K562 (cell line): ENCODE results near the gene WDR55. TPM values are rescaled to one million over a fixed set of nuclear protein-coding genes. Genes with fewer than 3 reads are reported as not detected.
A peak's percentile ranks its signal among the peaks of the same experiment; 100 is the strongest.
"Not testable (repeated sequence)": the region's sequence is repeated elsewhere in the genome, so short reads cannot be mapped to it uniquely, and the experiment has no call there.

Source experiments
- ATAC-seq: fragments of 200-7000 bp; cut with Tn5 transposase; 3 replicates; pipeline ENCODE4 v1.9.1; 2020; ENCODE audit warnings: moderate library complexity
- BruUV-seq: library from RNA; stranded (reverse); fragments of 400-500 nt; replicated peaks from 2 replicates; lab custom pipeline; 2021; lab: Mats Ljungman, UMichigan
- CTCF ChIA-PET: fragments of 300-600 bp; formaldehyde crosslinking; extraction: SDS; loops from one replicate; lab custom pipeline; 2021; ENCODE audit warnings: low intra/inter-chr PET ratio; lab: Yijun Ruan, JAX
- POLR2A ChIA-PET: fragments of 300-600, 350-650 bp; sonication (Branson Sonifier 250); formaldehyde crosslinking; extraction: SDS; loops from one replicate; lab custom pipeline; 2021; ENCODE audit warnings: antibody characterized with exemption, inconsistent platforms; lab: Yijun Ruan, JAX
- DNase-seq, 4 experiments: peaks; one replicate each; pipeline versions ENCODE4 v3.0.0 to v3.0.0-alpha.2; 2011 to 2018; ENCODE audit warnings: low spot score in 3 of 4, mixed read lengths in 3 of 4; ENCODE audit errors: extremely low read depth in 1 of 4
- FAIRE-seq: peaks from 2 replicates; lab custom pipeline; 2011; peaks lifted over from hg19 to GRCh38; lab: Jason Lieb, UNC
- H2AFZ ChIP-seq: 2 replicates; pipeline ENCODE4 v1.6.0; 2011; ENCODE audit warnings: low read depth, low read length, control low read depth, inconsistent platforms
- H3K27ac ChIP-seq: fragments of 200-600 bp; 3 replicates; pipeline ENCODE4 v1.8.0; 2011; ENCODE audit warnings: low read depth, mild to moderate bottlenecking, control low read depth, inconsistent platforms, low read length, moderate library complexity, mixed read lengths; ENCODE audit errors: extremely low read depth
- H3K27me3 ChIP-seq, 2 experiments: fragments of 300-600 bp in 1 of 2; 2 replicates in 1 of 2; 3 replicates in 1 of 2; pipeline versions ENCODE4 v1.6.0 to v1.8.0; 2011; ENCODE audit warnings: inconsistent platforms in 2 of 2, low read length in 2 of 2, mild to moderate bottlenecking in 1 of 2, mixed read lengths in 1 of 2, moderate library complexity in 1 of 2; ENCODE audit not compliant: control insufficient read depth in 2 of 2, insufficient read depth in 2 of 2
- H3K36me3 ChIP-seq: fragments of 300-600 bp; 3 replicates; pipeline ENCODE4 v1.8.0; 2011; ENCODE audit warnings: mild to moderate bottlenecking, low read length, inconsistent platforms; ENCODE audit not compliant: control insufficient read depth, insufficient read depth
- H3K4me1 ChIP-seq, 2 experiments: fragments of 200-600 bp in 1 of 2; replicated peaks in 1 of 2; 2 replicates in 1 of 2; 3 replicates in 1 of 2; pipeline versions ENCODE4 v1.5.1 to v1.8.0; 2011; ENCODE audit warnings: inconsistent platforms in 2 of 2, low read length in 2 of 2, mild to moderate bottlenecking in 1 of 2, mixed read lengths in 1 of 2, moderate library complexity in 1 of 2; ENCODE audit not compliant: control insufficient read depth in 2 of 2, insufficient read depth in 2 of 2
- H3K4me2 ChIP-seq: 2 replicates; pipeline ENCODE4 v1.6.1; 2011; ENCODE audit warnings: low read length, control low read depth, inconsistent platforms, mixed read lengths; ENCODE audit not compliant: insufficient read depth
- H3K4me3 ChIP-seq: fragments of 200-600 bp; sonication (generic), shearing (Covaris generic); 2 replicates; pipeline ENCODE4 v1.5.1; 2016; ENCODE audit warnings: control low read depth, inconsistent platforms
- H3K79me2 ChIP-seq: fragments of 200-600 bp; 3 replicates; pipeline ENCODE4 v1.8.0; 2011; ENCODE audit warnings: low read length, inconsistent platforms; ENCODE audit not compliant: control insufficient read depth, insufficient read depth
- H3K9ac ChIP-seq, 2 experiments: 2 replicates each; pipeline versions ENCODE4 v1.6.0 to v1.6.1; 2011; ENCODE audit warnings: low read depth in 2 of 2, low read length in 2 of 2, control low read depth in 1 of 2, inconsistent platforms in 1 of 2, mild to moderate bottlenecking in 1 of 2, mixed read lengths in 1 of 2; ENCODE audit not compliant: insufficient read depth in 1 of 2
- H3K9me1 ChIP-seq: one replicate; pipeline ENCODE4 v1.6.0; 2011; ENCODE audit warnings: inconsistent platforms, mild to moderate bottlenecking, low read length, moderate library complexity; ENCODE audit not compliant: control insufficient read depth, insufficient read depth
- H3K9me3 ChIP-seq: replicated peaks from 2 replicates; pipeline ENCODE4 v1.5.1; 2011; ENCODE audit warnings: low read depth, low read length, inconsistent platforms; ENCODE audit not compliant: control insufficient read depth, insufficient read depth
- H4K20me1 ChIP-seq: replicated peaks from 2 replicates; pipeline ENCODE4 v1.6.1; 2011; ENCODE audit warnings: low read length, inconsistent platforms, mixed read lengths; ENCODE audit not compliant: control insufficient read depth, insufficient read depth
- CCAR2 ChIP-seq: fragments of 200-400 bp; formaldehyde crosslinking; IDR thresholded peaks from 2 replicates; pipeline ENCODE4 v1.6.1; 2017; ENCODE audit warnings: mild to moderate bottlenecking, low read depth, low read length
- CEBPB ChIP-seq: fragments of 450-650 bp; IDR thresholded peaks from 2 replicates; pipeline ENCODE4 v1.6.1; 2016; ENCODE audit warnings: missing genetic modification characterization, missing compliant biosample characterization
- FOXJ3 ChIP-seq: sonication (generic); formaldehyde crosslinking; IDR thresholded peaks from 2 replicates; pipeline ENCODE4 v1.4.0; 2020; ENCODE audit warnings: mild to moderate bottlenecking, missing genetic modification reagents
- POLR2B ChIP-seq: fragments of 450-650 bp; IDR thresholded peaks from 2 replicates; pipeline ENCODE4 v1.6.1; 2018; ENCODE audit warnings: low read depth; ENCODE audit not compliant: partially characterized antibody
- POLR2G ChIP-seq: fragments of 200-400 bp; formaldehyde crosslinking; IDR thresholded peaks from 2 replicates; pipeline ENCODE4 v1.6.1; 2017; ENCODE audit warnings: low read depth, mild to moderate bottlenecking, antibody characterized with exemption, low read length, moderate library complexity
- RBFOX2 ChIP-seq: fragments of 200-400 bp; formaldehyde crosslinking; IDR thresholded peaks from 2 replicates; pipeline ENCODE4 v1.6.1; 2017; ENCODE audit warnings: low read depth, mild to moderate bottlenecking, low read length, moderate library complexity
- SMAD4 ChIP-seq: fragments of 250-450 bp; sonication (Bioruptor Pico); conservative IDR thresholded peaks from 2 replicates; pipeline ENCODE4 v1.8.0; 2021; ENCODE audit warnings: inconsistent platforms, mild to moderate bottlenecking, moderate library complexity
- TEAD1 ChIP-seq, 2 experiments: fragments of 450-650 bp in 1 of 2; sonication (generic) in 1 of 2; formaldehyde crosslinking; IDR thresholded peaks; 2 replicates each; pipeline versions ENCODE4 v1.4.0 to v1.8.0; 2020 to 2022; ENCODE audit warnings: mild to moderate bottlenecking in 2 of 2, missing genetic modification reagents in 1 of 2
- TFAM ChIP-seq: fragments of 250-450 bp; sonication (Bioruptor Pico); conservative IDR thresholded peaks from 2 replicates; pipeline ENCODE4 v1.5.0; 2021; ENCODE audit warnings: mild to moderate bottlenecking, moderate library complexity
- WGBS: fragments of 100-300 bp; shearing (Covaris generic); methylation state at CpG from one replicate; pipeline ENCODE4 v1.1.6; 2016; ENCODE audit warnings: low coverage, mixed read lengths; ENCODE audit not compliant: insufficient coverage; ENCODE audit errors: missing lambda C conversion rate; 5-methylcytosine and 5-hydroxymethylcytosine counted together
- in situ Hi-C: fragments of 300-500 bp; cut with MboI; formaldehyde crosslinking; loops from 4 replicates; pipeline ENCODE4 v1.15.0; 2018; ENCODE audit warnings: inconsistent platforms, mixed read lengths
- intact Hi-C: fragments of 100-400 bp; cut with micrococcal nuclease; formaldehyde crosslinking; loops from 2 replicates; pipeline ENCODE4 v1.14.2; 2022
- polyA plus RNA-seq, 8 experiments: library from polyadenylated mRNA; depleted of rRNA in 4 of 8; stranded (reverse) in 5 of 8; unstranded in 3 of 8; fragments of >200 nt; fragmentation: Nextera tagmentation in 2 of 8; fragmentation: Illumina TruSeq in 1 of 8; extraction: Ambion mirVana in 2 of 8; extraction: Trizol in 1 of 8; gene quantifications; 2 replicates each; pipeline versions ENCODE4 v1.2.1 to v1.2.3, GENCODE V29; 2011 to 2014; ENCODE audit warnings: inconsistent platforms in 1 of 8, missing spikeins in 1 of 8
- total RNA-seq, 7 experiments: library from RNA; depleted of rRNA in 6 of 7; stranded (reverse); fragments of >200 nt in 6 of 7; fragmentation: Illumina TruSeq in 2 of 7; extraction: Trizol in 2 of 7; gene quantifications; 2 replicates each; pipeline versions ENCODE4 v1.2.1 to v1.2.3, GENCODE V29; 2011 to 2021; ENCODE audit warnings: low replicate concordance in 1 of 7
- TF ChIP-seq, protein P1 (sequence below): fragments of 450-650 bp; formaldehyde crosslinking; IDR thresholded peaks from 2 replicates; pipeline ENCODE4 v1.4.0; 2020; ENCODE audit warnings: mild to moderate bottlenecking, moderate library complexity
- TF ChIP-seq, protein P2 (sequence below): fragments of 250-450 bp; sonication (Bioruptor Pico); IDR thresholded peaks from 2 replicates; pipeline ENCODE4 v1.8.0; 2022; ENCODE audit warnings: moderate library complexity, mild to moderate bottlenecking, inconsistent platforms

WDR55 gene
- total and polyA plus RNA-seq, 9 of the 15 experiments (the other 6 are each of a cell fraction or from before 2014, with no cell fraction given): 5.2 to 45.0 (median 29.3) TPM

DNA sequence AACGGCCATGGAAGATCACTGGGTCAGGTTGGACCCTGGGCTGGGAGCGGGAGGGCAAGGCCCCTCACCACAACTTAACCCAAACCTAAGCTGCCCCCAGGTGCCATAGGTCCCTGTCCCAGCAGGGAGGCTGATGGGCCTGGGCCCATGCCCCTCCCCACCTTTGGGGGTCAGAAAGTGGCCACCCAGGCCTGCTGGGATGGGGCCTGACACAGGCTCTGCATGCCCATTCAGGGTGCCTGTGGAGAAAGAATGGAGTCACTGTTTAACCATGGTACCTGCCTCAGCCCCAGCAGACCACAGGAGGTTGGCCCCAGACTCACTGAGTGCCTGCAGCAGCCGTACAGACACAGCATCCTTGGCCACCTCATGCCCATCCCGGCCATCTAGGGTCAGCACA lies 6.3 kb downstream of the WDR55 start:
- ATAC-seq, intact Hi-C loops, in situ Hi-C loops, CTCF ChIA-PET, DNase-seq, H3K9me1 ChIP-seq, H3K27ac ChIP-seq, FAIRE-seq, H3K27me3 ChIP-seq, H3K4me3 ChIP-seq, H4K20me1 ChIP-seq, H2AFZ ChIP-seq, H3K4me2 ChIP-seq, H3K9me3 ChIP-seq, H3K9ac ChIP-seq, BruUV-seq: not testable (repeated sequence)
- WGBS: 95% methylated on average over 3 of the region's 4 CpGs
- POLR2A ChIA-PET: interaction anchor here (1.0 to 1.6 kb wide), 3 partner anchors 8 to 23 kb away, joined by 3 to 8 read pairs (median 6); partner anchors contain the start of genes IK and NDUFA2
- peaks cover 89% of the 10 kb centered on the region for H3K36me3 ChIP-seq
- TF ChIP-seq POLR2G (peak; percentile 53; the same call in 1 of the 2 replicates), RBFOX2 (peak; percentile 51)
- peaks cover 10 to 16% of the 10 kb centered on the region in 2 experiments; a peak in 3 of 5 replicates for H3K4me1 ChIP-seq
- H3K79me2 ChIP-seq: peaks cover 22% of the 10 kb centered on the region

DNA sequence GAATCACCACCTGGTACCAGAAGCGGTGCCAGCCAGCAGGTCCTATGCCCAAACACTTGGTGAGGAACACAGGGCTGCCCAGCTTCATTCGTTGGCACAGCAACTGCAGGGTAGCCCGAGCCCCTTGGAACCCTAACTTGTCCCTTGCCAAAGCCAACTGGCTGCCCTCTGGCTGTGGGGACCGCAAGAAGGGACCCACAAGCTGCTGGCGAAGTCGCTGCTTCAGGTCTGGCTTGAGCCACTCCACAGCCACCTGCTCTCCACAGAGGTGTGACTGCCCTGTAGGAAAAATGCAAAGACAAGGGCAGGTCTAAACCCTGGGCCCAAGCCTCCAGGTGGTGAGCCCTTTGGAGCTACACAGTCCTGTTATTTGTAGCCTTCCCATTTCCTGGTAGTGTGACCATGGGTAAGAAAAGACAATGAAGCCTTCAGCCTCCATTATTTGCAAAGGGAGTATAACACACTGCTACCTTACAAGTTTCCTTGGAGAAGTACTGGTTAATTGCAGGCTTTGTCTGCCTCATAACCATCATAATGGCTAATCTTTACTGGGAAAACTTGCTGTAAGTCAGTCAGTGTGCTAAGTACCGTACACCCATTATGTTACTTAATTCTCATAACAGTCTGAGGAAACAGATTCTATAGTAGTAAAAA lies 6.9 kb downstream of the WDR55 start:
- Histone ChIP-seq H2AFZ (no peak overlapping the region), H3K36me3 (peaks cover 91% of the 10 kb centered on the region), H3K4me3 (no peak overlapping the region), H3K27ac (no peak overlapping the region), H3K9me3 (no peaks in the 10 kb centered on the region), H3K4me2 (no peak overlapping the region), H3K79me2 (peaks cover 16% of the 10 kb centered on the region), H3K4me1 (peaks cover 6 to 16% of the 10 kb centered on the region in 2 experiments; a peak in 3 of 5 replicates), H3K27me3 (no peaks in the 10 kb centered on the region), H4K20me1 (0 out of 2 replicates have a peak, but pooled peaks cover 3% of the 10 kb centered on the region), H3K9me1 (no peaks in the 10 kb centered on the region), H3K9ac (no peak overlapping the region)
- intact Hi-C loops: no loop called here
- 97% methylated on average over 3 of the region's 7 CpGs for WGBS
- in situ Hi-C loops: no loop called here
- POLR2A ChIA-PET: interaction anchor here (0.6 to 1.6 kb wide), 5 partner anchors 8 to 24 kb away, joined by 3 to 8 read pairs (median 4); partner anchors contain the start of genes IK and NDUFA2
- DNase-seq (no peak), FAIRE-seq (no peak), ATAC-seq (no peak; the same call in 2 of the 3 replicates)
- no TSS peak for BruUV-seq
- CTCF ChIA-PET: no interaction called here
- TF ChIP-seq POLR2G (0 out of 2 replicates have a peak, but pooled peaks have one; percentile 49), CCAR2 (no peak), CEBPB (tag) (no peak), TFAM (CRISPR knock-in tag) (no peak), TEAD1 (CRISPR knock-in tag; IDR thresholded peaks at IDR 0.05) (no peak), FOXJ3 (CRISPR knock-in tag) (no peak), POLR2B (peak; percentile 36), SMAD4 (CRISPR knock-in tag) (no peak)
- TF ChIP-seq, protein P1, sequence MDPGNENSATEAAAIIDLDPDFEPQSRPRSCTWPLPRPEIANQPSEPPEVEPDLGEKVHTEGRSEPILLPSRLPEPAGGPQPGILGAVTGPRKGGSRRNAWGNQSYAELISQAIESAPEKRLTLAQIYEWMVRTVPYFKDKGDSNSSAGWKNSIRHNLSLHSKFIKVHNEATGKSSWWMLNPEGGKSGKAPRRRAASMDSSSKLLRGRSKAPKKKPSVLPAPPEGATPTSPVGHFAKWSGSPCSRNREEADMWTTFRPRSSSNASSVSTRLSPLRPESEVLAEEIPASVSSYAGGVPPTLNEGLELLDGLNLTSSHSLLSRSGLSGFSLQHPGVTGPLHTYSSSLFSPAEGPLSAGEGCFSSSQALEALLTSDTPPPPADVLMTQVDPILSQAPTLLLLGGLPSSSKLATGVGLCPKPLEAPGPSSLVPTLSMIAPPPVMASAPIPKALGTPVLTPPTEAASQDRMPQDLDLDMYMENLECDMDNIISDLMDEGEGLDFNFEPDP (CRISPR knock-in tag): no peak
- TF ChIP-seq, protein P2, sequence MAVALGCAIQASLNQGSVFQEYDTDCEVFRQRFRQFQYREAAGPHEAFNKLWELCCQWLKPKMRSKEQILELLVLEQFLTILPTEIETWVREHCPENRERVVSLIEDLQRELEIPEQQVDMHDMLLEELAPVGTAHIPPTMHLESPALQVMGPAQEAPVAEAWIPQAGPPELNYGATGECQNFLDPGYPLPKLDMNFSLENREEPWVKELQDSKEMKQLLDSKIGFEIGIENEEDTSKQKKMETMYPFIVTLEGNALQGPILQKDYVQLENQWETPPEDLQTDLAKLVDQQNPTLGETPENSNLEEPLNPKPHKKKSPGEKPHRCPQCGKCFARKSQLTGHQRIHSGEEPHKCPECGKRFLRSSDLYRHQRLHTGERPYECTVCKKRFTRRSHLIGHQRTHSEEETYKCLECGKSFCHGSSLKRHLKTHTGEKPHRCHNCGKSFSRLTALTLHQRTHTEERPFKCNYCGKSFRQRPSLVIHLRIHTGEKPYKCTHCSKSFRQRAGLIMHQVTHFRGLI (CRISPR knock-in tag): no peak
